NCI-H187 treated with DMSO at 0.1 percent for 48 hours (cell line): ENCODE results near the gene TRIP10.
"Not testable (repeated sequence)": the region's sequence is repeated elsewhere in the genome, so short reads cannot be mapped to it uniquely, and the experiment has no call there.

Experiments
- DNase-seq: peaks from one replicate; lab custom pipeline; 2025; lab: John Stamatoyannopoulos, UW

Gene TRIP10, protein sequence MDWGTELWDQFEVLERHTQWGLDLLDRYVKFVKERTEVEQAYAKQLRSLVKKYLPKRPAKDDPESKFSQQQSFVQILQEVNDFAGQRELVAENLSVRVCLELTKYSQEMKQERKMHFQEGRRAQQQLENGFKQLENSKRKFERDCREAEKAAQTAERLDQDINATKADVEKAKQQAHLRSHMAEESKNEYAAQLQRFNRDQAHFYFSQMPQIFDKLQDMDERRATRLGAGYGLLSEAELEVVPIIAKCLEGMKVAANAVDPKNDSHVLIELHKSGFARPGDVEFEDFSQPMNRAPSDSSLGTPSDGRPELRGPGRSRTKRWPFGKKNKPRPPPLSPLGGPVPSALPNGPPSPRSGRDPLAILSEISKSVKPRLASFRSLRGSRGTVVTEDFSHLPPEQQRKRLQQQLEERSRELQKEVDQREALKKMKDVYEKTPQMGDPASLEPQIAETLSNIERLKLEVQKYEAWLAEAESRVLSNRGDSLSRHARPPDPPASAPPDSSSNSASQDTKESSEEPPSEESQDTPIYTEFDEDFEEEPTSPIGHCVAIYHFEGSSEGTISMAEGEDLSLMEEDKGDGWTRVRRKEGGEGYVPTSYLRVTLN

GRCh38 chr19:6739390-6739882 is at the start of gene TRIP10:
Gene TRIP10 (plus strand): TSS chr19:6739680. CDS start chr19:6739762, 82 bp downstream.
- no peak for DNase-seq

DNA sequence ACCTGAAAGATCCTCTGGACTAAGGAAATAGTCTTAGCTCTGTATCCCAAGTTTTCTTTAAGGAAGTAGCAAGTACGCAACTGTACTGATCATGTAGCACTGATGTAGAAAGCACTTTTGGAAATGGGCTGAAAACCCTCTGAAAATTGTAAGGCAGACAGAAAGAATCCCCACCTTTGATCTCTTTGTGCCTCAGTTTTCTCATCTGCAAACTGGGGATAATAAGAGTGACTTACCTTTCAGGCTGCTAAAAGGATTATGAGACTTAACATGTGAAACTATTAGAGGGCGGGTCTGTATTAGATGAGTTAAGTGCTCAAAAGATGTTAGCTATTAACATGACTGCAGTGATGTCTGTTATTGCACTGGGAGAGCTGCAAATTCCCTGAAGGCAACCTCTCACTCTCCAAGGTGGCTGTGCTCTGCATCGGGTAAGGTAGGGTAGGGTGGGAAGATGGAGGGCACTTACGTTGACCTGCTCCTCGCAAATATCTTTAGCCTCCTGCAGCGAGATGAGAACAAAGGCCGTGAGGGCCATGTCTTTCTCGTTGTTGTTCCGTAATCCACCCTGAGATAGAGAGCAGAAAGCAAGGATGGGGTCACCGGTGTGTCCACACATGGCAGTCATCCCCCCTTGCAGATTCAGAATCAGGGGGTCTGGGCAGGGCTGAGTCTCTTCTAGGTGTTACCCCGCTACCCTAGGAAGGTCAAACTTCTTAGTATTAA is 49.2 kb upstream of the TRIP10 start:
- no peak for DNase-seq

DNA sequence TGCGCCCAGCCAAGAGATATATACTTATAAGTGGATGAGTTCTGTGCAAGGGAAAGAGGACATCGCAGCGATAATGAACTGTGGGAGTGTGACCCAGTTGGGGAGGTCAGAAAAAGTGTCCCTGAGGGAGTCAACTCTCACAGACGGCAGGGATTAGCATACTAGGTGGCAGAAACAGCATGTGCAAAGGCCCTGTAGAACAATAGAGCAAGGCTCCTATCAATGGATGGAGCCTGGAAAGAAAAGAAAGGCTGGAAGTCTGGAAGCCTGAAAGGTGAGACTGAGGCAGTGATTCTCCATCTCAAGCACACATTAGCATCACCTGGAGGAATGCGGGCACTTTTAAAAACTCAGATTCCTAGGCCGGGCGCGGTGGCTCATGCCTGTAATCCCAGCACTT is 48.1 kb upstream of the TRIP10 start:
- no peak for DNase-seq

- no peak for DNase-seq
Measured at GRCh38 chr19:6692027-6692426, 47.5 kb upstream of the TRIP10 start.

- DNase-seq: no peak
Measured at GRCh38 chr19:6693056-6693471, 46.4 kb upstream of the TRIP10 start.

DNA sequence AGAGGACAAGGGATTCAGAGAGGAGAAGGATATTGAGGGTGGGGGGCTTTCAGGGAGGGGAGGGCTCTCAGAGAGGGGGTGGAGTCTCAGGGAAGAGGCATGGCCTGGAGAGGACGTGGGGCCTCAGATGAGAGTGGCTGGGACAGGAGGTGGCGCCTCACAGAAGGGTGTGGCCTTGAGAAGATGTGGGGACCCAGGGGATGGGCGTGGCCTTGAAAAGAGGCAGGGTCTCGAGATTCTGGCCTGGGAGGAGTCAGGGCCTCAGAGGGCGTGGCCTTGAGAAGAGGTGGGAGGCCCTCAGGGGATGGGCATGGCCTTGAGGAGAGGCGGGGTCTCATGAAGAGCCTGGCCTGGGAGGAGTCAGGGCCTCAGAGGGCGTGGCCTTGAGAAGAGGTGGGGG is 45.8 kb upstream of the TRIP10 start:
- no peak for DNase-seq

DNA sequence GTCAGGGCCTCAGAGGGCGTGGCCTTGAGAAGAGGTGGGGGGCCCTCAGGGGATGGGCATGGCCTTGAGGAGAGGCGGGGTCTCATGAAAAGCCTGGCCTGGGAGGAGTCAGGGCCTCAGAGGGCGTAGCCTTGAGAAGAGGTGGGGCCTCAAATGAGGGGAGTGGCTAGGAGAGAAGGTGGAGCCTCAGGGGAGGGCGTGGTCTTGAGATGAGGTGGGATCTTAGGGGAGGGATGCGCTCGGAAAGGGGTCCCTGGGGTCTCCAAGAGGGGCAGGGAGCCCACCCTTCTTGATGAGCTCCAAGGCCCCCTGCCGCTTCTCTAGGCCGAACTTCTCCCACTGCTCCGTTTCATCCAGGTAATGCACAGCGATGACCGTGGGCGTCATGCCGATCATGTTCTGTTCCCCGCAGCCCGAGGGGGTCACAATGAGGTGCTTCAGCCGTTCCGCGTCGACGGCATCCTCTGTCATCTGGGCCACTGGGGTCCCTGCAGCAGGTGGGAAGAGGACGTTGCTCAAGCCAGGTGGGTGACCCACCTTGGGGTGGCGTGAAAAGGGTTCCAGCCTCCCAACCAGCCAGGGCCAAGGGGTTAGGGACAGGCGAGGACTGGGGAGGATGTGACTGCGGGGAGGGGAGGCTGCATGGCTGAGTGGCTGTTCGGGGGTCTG is 45.2 kb upstream of the TRIP10 start:
- DNase-seq: no peak

DNA sequence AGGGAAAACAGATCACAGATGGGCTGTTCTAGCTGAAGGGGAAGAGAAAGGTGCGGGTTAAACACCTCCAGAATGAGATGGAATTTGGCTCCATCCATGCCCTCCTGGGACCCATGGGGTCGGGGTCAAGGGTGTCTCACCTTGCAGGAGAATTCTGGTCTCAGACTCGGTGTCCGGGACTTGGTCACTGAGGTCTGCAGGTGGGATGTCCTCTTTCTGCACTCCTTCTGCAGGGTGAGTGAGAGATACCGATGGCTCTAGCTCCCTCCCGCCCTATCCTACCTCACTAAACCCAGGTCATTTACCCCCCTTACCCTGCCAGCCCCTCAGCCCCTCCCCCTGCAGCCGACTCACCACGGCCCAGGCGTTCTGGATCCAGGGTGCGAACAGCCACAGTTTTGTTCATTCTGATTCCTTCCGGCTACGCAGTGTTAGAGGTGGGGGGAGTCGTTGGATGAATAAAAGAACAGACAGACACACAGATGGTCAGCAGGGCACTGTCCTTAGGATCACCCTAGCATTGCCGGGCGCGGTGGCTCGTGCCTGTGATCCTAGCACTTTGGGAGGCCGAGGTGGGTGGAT is 43.1 kb upstream of the TRIP10 start:
- DNase-seq: no peak

DNA sequence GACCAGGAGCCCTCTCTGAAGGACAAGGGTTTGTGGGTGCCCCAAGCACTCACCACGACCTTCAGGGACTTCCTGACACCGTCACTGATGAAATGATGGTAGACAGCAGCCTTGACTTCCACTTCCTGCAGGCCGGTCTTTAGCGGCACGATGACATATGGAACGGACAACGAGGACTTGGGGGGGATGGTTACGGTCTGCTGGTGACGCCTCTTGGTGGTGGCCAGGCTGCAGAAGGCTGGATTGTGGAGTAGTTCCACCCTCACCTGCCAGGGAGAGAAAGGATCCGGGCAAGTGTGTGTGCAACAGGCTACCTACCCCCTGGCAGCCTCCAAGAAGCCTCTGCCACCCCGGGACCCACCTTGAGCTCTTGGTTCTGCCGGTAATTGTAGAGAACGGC is 42.2 kb upstream of the TRIP10 start:
- DNase-seq: no peak

DNA sequence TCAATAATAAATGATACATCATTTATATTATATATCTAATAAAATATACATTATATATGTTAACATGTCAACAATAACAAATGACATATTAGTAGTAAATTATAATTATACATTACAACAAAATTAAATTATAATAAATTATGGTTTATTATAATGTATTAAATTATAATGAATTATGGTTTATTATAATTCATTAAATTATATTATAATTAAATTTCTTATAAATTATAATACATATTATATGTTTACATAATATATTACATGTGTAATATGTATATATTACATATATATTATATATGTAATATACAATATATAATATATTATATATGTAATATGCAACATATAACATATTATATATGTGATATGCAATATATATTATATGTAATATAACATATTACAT is 39.5 kb upstream of the TRIP10 start:
- no peak for DNase-seq

GRCh38 chr19:6700586-6701316 is 38.7 kb upstream of the TRIP10 start:
- no peak for DNase-seq

GRCh38 chr19:6705931-6706632 is 33.4 kb upstream of the TRIP10 start:
- DNase-seq: no peak

DNA sequence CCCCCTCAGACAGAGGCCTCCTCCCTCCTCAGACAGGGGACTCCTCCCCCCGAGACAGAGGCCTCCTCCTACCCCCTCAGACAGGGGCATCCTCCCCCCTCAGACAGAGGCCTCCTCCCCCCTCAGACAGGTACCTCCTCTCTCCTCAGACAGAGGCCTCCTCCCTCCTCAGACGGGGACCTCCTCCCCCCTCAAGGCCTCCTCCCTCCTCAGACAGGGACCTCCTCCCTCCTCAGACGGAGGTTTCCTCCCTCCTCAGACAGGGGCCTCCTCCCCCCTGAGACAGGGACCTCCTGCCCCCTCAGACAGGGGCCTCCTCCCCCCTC is 32.9 kb upstream of the TRIP10 start:
- no peak for DNase-seq

DNA sequence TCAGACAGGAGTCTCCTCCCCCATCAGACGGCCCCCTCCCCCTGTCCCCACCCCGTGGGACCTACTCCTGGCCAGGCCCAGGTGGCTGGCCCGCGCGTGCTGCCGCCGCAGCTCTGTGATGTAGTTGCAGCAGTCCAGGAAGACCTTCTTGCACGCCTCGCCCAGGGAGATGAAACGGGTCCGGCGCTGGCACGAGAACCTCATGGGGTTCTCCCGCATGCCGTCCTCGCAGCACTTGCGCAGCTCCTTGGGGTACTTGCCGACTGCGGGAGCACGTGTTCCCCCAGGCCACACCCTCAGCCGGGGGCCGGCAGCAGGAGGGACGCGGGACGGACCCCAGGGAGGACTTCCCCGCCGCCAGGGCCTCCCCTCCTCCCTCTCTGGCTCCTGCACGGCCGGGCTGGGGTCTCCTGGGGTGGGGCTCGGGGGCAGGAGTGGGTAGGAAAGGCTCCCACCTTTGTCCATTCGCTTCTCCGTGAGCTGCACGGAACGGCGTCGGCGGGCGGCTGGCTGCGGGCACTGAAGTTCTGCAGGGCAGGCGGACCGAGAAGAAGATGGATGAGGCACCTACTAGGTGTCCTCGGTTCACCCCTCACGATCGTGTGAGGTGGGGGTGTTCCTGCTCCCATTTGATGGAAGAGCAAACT is 32.3 kb upstream of the TRIP10 start:
- no peak for DNase-seq

- DNase-seq: no peak
Measured at GRCh38 chr19:6707658-6708018, 31.8 kb upstream of the TRIP10 start.

GRCh38 chr19:6708346-6708745 is 31.1 kb upstream of the TRIP10 start:
- DNase-seq: no peak

DNA sequence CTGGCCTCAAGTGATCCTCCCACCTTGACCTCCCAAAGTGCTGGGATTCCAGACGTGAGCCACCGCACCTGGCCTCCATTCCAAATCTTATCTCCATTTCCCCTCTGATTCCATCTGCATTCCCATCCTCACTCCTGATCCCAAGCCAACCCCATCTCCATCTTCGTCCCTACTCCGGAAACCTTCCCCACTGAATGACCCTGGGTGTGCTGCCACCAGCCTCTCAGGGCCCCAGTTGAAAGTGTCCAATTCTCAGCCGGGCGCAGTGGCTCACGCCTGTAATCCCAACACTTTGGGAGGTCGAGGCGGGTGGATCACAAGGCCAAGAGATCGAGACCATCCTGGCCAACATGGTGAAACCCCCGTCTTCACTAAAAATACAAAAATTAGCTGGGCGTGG is 30.6 kb upstream of the TRIP10 start:
- DNase-seq: not testable (repeated sequence)

DNA sequence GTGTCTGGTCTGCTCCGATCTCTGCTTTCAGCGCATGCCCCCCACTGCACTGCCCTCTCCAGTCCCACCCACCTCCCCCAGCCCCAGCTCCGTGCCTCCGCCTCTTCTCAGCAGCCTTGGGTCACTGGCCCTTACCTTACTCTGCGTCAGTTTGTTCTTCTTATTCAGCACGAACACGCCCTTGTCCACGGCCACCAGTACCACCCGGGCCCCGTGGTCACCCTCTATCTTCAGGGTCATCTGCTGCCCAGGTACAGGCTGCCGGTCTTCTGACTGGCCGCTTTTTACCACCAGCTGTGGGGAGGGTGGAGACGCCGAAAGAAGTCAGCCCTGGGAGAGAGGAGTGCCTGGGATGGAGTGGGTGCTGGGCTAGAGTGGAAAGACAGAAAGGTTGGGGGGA is 29.9 kb upstream of the TRIP10 start:
- DNase-seq: no peak

- no peak for DNase-seq
Measured at GRCh38 chr19:6710273-6711077, 29.0 kb upstream of the TRIP10 start.

GRCh38 chr19:6711078-6711361 is 28.5 kb upstream of the TRIP10 start:
- DNase-seq: no peak
